Kidney (tissue), 14 donors: Measurements from ENCODE around the gene THADA. TPM values are rescaled to one million over a fixed set of nuclear protein-coding genes. Genes with fewer than 3 reads are reported as not detected.

Experiments
- DNase-seq, 5 donors: peaks; one replicate each; pipeline ENCODE4 v3.0.0-alpha.2; 2013 to 2020
- FAIRE-seq: peaks from 2 replicates; lab custom pipeline; 2012; peaks lifted over from hg19 to GRCh38; lab: Jason Lieb, UNC
- H3K27ac ChIP-seq, 2 donors: one replicate each; pipeline ENCODE4 v1.7.0; 2013; ENCODE audit warnings: low read depth in 2 of 2, low read length in 2 of 2, inconsistent platforms in 1 of 2
- H3K27me3 ChIP-seq: one replicate; pipeline ENCODE4 v1.7.1; 2013; ENCODE audit warnings: low read length, inconsistent platforms; ENCODE audit not compliant: control insufficient read depth, insufficient read depth
- H3K36me3 ChIP-seq, 3 donors: one replicate each; pipeline versions ENCODE4 v1.7.0 to v1.7.1; 2013; ENCODE audit warnings: low read length in 3 of 3, control low read depth in 1 of 3, inconsistent platforms in 1 of 3; ENCODE audit not compliant: insufficient read depth in 3 of 3, control insufficient read depth in 2 of 3
- H3K4me1 ChIP-seq, 3 donors: one replicate each; pipeline versions ENCODE4 v1.7.0 to v1.7.1; 2013; ENCODE audit warnings: low read length in 3 of 3, inconsistent platforms in 1 of 3, low read depth in 1 of 3; ENCODE audit not compliant: control insufficient read depth in 2 of 3, insufficient read depth in 2 of 3
- H3K4me3 ChIP-seq, 3 donors: one replicate each; pipeline versions ENCODE4 v1.7.0 to v1.8.1; 2013; ENCODE audit warnings: low read length in 3 of 3, control low read depth in 1 of 3, inconsistent platforms in 1 of 3
- H3K9ac ChIP-seq, 3 donors: one replicate each; pipeline versions ENCODE4 v1.7.0 to v1.7.1; 2013; ENCODE audit warnings: low read length in 3 of 3, control low read depth in 1 of 3, inconsistent platforms in 1 of 3
- H3K9me3 ChIP-seq, 3 donors: one replicate each; pipeline versions ENCODE4 v1.7.0 to v1.7.1; 2013; ENCODE audit warnings: low read length in 3 of 3, control low read depth in 1 of 3, inconsistent platforms in 1 of 3; ENCODE audit not compliant: control insufficient read depth in 2 of 3, insufficient read depth in 1 of 3
- intact Hi-C: fragments of 100-400 bp; cut with DNase I; formaldehyde crosslinking; loops from one replicate; pipeline ENCODE4 v1.11.1; 2022
- polyA plus RNA-seq: library from polyadenylated mRNA; stranded (reverse); fragments of 350-450 nt; fragmentation: Illumina TruSeq; extraction: RNeasy Lipid Tissue Mini Kit (QIAGEN cat#74804); gene quantifications from one replicate; pipeline ENCODE4 v1.2.3, GENCODE V29; 2014; ENCODE audit warnings: low read depth, low replicate concordance; ENCODE audit not compliant: insufficient read depth
- total RNA-seq: library from RNA; stranded (reverse); fragmentation: NEBNext Ultra II Directional; extraction: Animal tissue kit (Norgen Biotek cat#: 25700); gene quantifications from one replicate; pipeline ENCODE4 v1.2.1, GENCODE V29; 2021
- TF ChIP-seq, protein P1 (sequence below): IDR thresholded peaks from 3 replicates; pipeline ENCODE4 v1.5.1; 2012; ENCODE audit warnings: mild to moderate bottlenecking, moderate library complexity, borderline replicate concordance; ENCODE audit not compliant: insufficient read depth; ENCODE audit errors: extremely low read depth
- donor health status: control.
- donor health status: control.
- donor health status: control.
- donor health status: control.
- donor health status: control.
- donor health status: DM: yes; HTN: yes; CAD: no.
- donor health status: Normal renal cell carcinoma (clear cell type).

Gene THADA
- total and polyA plus RNA-seq, 2 donors from 2014 or later = 21.4 to 45.1 TPM

DNA sequence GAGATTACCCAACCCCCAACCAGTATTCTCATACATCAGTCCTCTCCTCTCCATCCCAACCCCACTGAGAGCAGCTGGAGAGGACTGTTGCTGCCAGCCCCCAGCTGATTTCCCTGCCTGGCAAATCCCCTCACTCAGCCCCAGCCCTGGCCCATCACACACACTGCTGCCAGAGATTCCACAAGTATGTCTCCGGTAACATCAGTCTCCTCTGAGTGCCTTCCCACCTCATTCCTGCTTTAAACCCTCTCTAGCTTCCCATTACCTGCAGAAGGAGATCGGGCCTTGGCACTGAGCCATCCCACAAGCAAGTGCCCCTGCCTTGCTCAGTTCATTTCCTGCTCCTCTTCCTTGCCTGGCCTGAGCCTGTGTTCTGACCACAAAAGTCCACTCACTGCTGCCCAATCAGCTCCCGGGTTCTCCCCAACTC is 318.9 kb downstream of the THADA start:
- Histone ChIP-seq H3K4me1 (peaks cover 3 to 32% (median 26%) of the 10 kb centered on the region in 3 donors), H3K36me3 (peaks cover 0 to 4% (median 3%) of the 10 kb centered on the region in 3 donors), H3K9me3 (no peaks in the 10 kb centered on the region), H3K9ac (peak overlapping the region in 1 of 3 donors; percentile 55), H3K4me3 (peak overlapping the region in 1 of 3 donors; percentile 18), H3K27me3 (no peaks in the 10 kb centered on the region), H3K27ac (peak overlapping the region; percentile 87 to 91)
- intact Hi-C loops = no loop called here
- DNase-seq = peak in 1 of 5 donors; percentile 90
- TF ChIP-seq, protein P1, sequence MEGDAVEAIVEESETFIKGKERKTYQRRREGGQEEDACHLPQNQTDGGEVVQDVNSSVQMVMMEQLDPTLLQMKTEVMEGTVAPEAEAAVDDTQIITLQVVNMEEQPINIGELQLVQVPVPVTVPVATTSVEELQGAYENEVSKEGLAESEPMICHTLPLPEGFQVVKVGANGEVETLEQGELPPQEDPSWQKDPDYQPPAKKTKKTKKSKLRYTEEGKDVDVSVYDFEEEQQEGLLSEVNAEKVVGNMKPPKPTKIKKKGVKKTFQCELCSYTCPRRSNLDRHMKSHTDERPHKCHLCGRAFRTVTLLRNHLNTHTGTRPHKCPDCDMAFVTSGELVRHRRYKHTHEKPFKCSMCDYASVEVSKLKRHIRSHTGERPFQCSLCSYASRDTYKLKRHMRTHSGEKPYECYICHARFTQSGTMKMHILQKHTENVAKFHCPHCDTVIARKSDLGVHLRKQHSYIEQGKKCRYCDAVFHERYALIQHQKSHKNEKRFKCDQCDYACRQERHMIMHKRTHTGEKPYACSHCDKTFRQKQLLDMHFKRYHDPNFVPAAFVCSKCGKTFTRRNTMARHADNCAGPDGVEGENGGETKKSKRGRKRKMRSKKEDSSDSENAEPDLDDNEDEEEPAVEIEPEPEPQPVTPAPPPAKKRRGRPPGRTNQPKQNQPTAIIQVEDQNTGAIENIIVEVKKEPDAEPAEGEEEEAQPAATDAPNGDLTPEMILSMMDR = no peak
- no peak for FAIRE-seq

DNA sequence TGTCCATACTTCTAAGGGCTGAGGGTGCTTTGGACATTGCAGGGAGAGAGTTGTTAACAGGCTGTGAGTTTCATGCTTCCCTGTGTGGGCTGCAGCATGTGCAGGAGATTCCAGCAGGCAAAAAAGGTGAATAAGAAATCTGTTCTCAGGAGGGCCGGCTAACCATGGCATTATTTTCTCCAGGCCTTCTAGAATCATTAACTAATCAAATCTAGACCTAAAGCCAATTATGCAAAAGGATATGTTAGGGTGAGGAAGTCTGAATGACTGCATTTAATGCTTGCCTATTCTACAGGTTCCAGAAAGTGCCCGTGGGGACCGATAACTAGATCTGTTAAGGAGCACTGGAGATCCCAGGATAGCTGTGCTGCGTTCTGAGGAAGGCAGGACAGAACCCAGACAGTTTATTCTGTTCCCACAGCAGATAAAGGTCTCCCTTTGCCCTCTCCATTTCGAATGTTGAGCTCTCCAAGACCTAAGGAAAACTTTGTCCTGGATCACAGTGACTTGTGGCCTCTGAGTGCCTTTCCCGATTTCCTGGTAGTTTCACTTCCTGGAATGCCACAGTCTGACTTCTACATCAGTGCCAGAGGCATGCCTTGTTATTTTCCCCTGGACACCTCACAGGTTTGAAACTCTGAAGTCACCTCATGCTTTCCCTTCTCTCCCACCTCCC is 319.4 kb downstream of the THADA start:
- no peaks in the 10 kb centered on the region for H3K9me3 ChIP-seq
- intact Hi-C loops = no loop called here
- peaks cover 0 to 4% (median 3%) of the 10 kb centered on the region in 3 donors for H3K36me3 ChIP-seq
- peak overlapping the region in 1 of 3 donors; percentile 51 for H3K9ac ChIP-seq
- H3K27ac ChIP-seq = peak overlapping the region; percentile 87 to 91
- H3K27me3 ChIP-seq = no peaks in the 10 kb centered on the region
- H3K4me1 ChIP-seq = peaks cover 3 to 32% (median 26%) of the 10 kb centered on the region in 3 donors
- peak overlapping the region in 2 of 3 donors; percentile 18 to 23 for H3K4me3 ChIP-seq
- FAIRE-seq (no peak), DNase-seq (peak in 3 of 5 donors; percentile 19 to 52 (median 51))
- TF ChIP-seq, protein P1 = no peak

DNA sequence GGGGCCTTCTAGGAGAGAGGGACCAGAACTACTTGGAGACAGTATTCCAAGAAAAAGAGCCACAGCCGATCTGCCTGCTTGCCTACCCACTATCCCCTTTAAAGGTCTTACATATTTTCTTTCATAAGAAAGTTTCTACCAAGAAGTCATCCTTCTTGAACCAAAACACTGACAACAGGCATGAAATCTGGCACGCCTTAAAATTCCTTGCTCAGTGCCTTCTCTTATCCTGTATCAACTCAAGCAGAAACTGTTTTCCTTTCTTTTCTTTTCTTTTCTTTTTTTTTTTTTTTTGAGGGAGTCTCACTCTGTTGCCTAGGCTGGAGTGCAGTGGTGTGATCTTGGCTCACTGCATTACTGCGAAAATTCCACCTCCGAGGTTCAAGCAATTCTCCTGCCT is 321.1 kb downstream of the THADA start:
- Histone ChIP-seq H3K4me3 (no peak overlapping the region), H3K27me3 (no peaks in the 10 kb centered on the region), H3K9ac (no peak overlapping the region), H3K9me3 (no peaks in the 10 kb centered on the region), H3K36me3 (peaks cover 0 to 3% (median 0%) of the 10 kb centered on the region in 3 donors), H3K4me1 (peaks cover 3 to 32% (median 26%) of the 10 kb centered on the region in 3 donors), H3K27ac (peak overlapping the region; percentile 3 to 87)
- DNase-seq (no peak), FAIRE-seq (no peak)
- TF ChIP-seq, protein P1 = no peak
- intact Hi-C loops = no loop called here
